WTC11 (cell line): Measurements from ENCODE around the gene GRK1.

Experiments used
- CREB1 ChIP-seq: sonication (generic); formaldehyde crosslinking; IDR thresholded peaks from 2 replicates; pipeline ENCODE4 v1.8.0; 2023; ENCODE audit warnings: mild to moderate bottlenecking, missing genetic modification reagents
- ESRRA ChIP-seq: sonication (generic); formaldehyde crosslinking; IDR thresholded peaks from 2 replicates; pipeline ENCODE4 v1.8.1; 2022; ENCODE audit warnings: mild to moderate bottlenecking, missing genetic modification reagents, borderline replicate concordance
- JAZF1 ChIP-seq: fragments of 250-450 bp; sonication (Bioruptor Pico); IDR thresholded peaks from 2 replicates; pipeline ENCODE4 v1.9.0; 2021; ENCODE audit warnings: moderate library complexity, mild to moderate bottlenecking, inconsistent platforms
- NR1H2 ChIP-seq: sonication (generic); formaldehyde crosslinking; IDR thresholded peaks from 2 replicates; pipeline ENCODE4 v1.9.0; 2021; ENCODE audit warnings: mild to moderate bottlenecking, moderate library complexity, missing genetic modification reagents
- SP1 ChIP-seq: sonication (generic); formaldehyde crosslinking; conservative IDR thresholded peaks from 2 replicates; pipeline ENCODE4 v1.8.1; 2022; ENCODE audit warnings: missing genetic modification reagents
- TF ChIP-seq, protein P1 (sequence below): sonication (generic); formaldehyde crosslinking; IDR thresholded peaks from 2 replicates; pipeline ENCODE4 v1.8.1; 2023; ENCODE audit warnings: mild to moderate bottlenecking, missing genetic modification reagents, moderate library complexity
- TF ChIP-seq, protein P2 (sequence below): fragments of 200-600 bp; IDR thresholded peaks from 2 replicates; pipeline ENCODE4 v1.8.0; 2022; ENCODE audit warnings: antibody characterized with exemption
- TF ChIP-seq, protein P3 (sequence below): sonication (generic); formaldehyde crosslinking; IDR thresholded peaks from 2 replicates; pipeline ENCODE4 v1.8.1; 2023; ENCODE audit warnings: mild to moderate bottlenecking, moderate library complexity, missing genetic modification reagents
- TF ChIP-seq, protein P4 (sequence below): sonication (generic); formaldehyde crosslinking; IDR thresholded peaks from 2 replicates; pipeline ENCODE4 v1.8.0; 2022; ENCODE audit warnings: mild to moderate bottlenecking, missing genetic modification reagents
- TF ChIP-seq, protein P5 (sequence below): sonication (generic); formaldehyde crosslinking; IDR thresholded peaks from 2 replicates; pipeline ENCODE4 v1.8.0; 2022; ENCODE audit warnings: mild to moderate bottlenecking, missing genetic modification reagents

DNA sequence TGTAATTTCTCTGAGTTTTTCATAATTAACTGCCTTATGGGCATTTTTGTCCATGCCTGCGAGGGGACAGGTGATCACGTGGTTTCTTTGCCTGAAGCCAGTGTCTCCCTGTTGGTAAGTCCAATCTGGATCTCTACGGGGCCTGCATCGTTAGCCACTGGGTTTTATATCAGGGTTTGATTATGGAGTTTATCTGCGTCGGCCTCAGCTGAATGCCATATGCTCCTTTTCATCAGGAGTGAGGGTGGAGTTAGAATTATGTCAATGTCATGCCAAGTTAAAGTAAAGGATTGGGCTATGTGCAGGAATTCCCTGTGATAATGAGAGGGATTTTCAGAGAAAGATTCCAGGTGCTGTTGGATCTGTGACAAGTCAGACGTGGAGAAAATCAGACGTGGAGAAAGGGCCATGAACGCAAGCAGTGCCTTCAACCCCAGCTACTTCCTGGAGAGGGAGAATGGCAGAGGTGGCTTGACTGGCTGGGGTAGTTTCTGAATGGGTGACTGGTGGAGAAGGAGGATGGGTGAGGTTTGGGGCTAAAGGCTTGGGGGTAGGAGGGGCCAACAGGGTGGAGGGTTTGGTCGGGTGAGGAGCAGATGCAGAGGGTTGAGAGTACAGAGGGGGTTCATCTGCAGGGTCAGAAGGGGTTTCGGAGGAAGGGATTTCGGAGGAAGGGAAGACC is 116.3 kb downstream of the GRK1 start:
- TF ChIP-seq JAZF1 (CRISPR knock-in tag) = no peak
- TF ChIP-seq, protein P1, sequence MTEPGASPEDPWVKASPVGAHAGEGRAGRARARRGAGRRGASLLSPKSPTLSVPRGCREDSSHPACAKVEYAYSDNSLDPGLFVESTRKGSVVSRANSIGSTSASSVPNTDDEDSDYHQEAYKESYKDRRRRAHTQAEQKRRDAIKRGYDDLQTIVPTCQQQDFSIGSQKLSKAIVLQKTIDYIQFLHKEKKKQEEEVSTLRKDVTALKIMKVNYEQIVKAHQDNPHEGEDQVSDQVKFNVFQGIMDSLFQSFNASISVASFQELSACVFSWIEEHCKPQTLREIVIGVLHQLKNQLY (CRISPR knock-in tag) = no peak
- no peak for TF ChIP-seq CREB1
- TF ChIP-seq, protein P2, sequence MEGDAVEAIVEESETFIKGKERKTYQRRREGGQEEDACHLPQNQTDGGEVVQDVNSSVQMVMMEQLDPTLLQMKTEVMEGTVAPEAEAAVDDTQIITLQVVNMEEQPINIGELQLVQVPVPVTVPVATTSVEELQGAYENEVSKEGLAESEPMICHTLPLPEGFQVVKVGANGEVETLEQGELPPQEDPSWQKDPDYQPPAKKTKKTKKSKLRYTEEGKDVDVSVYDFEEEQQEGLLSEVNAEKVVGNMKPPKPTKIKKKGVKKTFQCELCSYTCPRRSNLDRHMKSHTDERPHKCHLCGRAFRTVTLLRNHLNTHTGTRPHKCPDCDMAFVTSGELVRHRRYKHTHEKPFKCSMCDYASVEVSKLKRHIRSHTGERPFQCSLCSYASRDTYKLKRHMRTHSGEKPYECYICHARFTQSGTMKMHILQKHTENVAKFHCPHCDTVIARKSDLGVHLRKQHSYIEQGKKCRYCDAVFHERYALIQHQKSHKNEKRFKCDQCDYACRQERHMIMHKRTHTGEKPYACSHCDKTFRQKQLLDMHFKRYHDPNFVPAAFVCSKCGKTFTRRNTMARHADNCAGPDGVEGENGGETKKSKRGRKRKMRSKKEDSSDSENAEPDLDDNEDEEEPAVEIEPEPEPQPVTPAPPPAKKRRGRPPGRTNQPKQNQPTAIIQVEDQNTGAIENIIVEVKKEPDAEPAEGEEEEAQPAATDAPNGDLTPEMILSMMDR = no peak
- TF ChIP-seq, protein P3, sequence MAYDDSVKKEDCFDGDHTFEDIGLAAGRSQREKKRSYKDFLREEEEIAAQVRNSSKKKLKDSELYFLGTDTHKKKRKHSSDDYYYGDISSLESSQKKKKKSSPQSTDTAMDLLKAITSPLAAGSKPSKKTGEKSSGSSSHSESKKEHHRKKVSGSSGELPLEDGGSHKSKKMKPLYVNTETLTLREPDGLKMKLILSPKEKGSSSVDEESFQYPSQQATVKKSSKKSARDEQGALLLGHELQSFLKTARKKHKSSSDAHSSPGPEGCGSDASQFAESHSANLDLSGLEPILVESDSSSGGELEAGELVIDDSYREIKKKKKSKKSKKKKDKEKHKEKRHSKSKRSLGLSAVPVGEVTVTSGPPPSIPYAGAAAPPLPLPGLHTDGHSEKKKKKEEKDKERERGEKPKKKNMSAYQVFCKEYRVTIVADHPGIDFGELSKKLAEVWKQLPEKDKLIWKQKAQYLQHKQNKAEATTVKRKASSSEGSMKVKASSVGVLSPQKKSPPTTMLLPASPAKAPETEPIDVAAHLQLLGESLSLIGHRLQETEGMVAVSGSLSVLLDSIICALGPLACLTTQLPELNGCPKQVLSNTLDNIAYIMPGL = no peak
- no peak for TF ChIP-seq SP1 (CRISPR knock-in tag)
- no peak for TF ChIP-seq ESRRA (CRISPR knock-in tag)
- TF ChIP-seq NR1H2 (CRISPR knock-in tag) = no peak
- TF ChIP-seq, protein P4, sequence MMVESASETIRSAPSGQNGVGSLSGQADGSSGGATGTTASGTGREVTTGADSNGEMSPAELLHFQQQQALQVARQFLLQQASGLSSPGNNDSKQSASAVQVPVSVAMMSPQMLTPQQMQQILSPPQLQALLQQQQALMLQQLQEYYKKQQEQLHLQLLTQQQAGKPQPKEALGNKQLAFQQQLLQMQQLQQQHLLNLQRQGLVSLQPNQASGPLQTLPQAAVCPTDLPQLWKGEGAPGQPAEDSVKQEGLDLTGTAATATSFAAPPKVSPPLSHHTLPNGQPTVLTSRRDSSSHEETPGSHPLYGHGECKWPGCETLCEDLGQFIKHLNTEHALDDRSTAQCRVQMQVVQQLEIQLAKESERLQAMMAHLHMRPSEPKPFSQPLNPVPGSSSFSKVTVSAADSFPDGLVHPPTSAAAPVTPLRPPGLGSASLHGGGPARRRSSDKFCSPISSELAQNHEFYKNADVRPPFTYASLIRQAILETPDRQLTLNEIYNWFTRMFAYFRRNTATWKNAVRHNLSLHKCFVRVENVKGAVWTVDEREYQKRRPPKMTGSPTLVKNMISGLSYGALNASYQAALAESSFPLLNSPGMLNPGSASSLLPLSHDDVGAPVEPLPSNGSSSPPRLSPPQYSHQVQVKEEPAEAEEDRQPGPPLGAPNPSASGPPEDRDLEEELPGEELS (CRISPR knock-in tag) = no peak
- TF ChIP-seq, protein P5, sequence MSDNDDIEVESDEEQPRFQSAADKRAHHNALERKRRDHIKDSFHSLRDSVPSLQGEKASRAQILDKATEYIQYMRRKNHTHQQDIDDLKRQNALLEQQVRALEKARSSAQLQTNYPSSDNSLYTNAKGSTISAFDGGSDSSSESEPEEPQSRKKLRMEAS = no peak
